NOMO-1 treated with dmso at 0.1 percent for 144 hours (cell line): ENCODE data around the gene AIF1.

Source experiments
- DNase-seq: peaks from one replicate; lab custom pipeline; 2025; ENCODE audit not compliant: unreplicated experiment; lab: John Stamatoyannopoulos, UW

The AIF1 gene

DNA sequence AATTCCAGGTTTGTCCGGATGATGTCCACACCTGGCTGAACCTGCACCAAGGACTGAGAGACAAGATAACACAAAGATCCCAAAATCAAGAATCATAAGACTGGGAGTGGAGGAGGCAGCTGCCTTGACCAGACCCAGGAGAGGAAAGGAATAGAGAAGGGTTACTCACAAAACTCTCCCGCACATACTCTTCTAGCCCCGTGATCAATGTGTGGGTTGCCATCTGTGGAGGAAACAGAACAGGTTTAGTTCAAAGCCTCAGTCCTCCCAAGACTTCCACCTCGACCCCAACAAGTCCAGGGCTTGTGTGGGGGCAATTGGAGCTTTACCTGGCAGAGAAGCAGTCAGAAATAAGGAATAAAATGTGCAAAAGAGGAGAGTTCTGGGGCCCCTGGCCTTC is 26.3 kb downstream of the AIF1 start:
- no peak for DNase-seq

DNA sequence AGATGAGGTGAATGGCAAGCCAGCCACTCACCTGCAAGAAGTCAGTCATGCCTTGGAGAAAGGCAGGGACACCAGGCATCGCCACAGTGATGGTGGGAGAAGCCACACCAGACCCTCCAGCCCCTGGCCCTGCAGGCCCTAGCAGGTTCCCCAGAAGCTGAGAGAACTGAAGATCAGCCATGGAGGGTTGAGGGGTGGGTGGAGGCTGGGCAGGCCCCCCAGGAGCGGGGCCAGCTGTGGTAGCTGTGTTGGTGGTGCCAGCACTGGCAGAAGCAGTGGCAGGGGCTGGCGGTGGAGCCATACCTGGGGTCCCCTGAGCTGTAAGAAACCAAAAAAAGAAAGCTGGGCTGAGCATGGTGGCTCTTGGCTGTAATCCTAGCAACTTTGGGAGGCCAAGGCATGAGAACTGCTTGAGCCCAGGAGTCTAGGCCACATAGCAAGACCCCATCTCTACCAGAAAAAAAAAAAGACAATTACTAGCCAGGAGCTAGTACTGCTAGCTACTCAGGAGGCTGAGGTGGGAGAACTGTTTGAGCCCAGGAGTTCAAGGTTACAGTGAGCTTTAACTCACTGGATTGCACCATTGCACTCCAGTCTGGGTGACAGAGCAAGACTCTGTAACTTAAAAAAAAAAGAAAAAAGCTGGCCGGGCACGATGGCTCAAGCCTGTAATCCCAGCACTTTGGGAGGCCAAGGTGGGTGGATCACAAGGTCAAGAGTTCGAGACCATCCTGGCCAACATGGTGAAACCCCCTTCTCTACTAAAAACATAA is 27.9 kb downstream of the AIF1 start:
- DNase-seq, result no peak

DNA sequence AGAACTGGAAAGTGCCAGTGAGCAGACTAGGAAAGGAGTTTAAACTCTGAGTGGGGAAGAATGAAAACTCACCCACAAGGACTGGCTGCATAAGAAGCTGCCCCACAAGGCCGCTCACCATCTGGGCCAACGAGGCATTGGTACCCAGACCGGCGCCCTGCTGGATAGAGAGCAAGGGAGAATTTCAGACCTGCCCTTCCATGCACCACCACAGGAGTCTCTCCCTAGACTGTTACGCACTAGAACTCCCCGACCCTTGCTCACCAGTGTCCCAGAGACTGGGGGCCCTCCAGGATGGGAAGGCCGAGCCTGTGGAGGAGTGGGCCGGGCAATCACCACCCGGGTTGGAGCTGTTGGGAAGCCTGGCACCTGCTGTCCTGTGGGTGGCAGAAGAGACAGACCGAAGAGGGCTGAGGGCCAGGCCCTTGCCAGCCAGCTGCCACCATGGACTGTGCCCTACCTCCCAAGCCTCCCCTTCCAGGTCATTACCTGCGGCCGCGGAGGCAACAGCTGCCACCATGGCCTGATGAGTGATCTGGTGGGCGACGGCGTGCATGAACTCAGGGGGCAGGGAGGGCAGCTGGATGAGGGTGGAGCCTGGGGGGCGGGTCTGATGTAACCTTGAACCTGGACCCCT is 28.9 kb downstream of the AIF1 start:
- DNase-seq, result no peak

DNA sequence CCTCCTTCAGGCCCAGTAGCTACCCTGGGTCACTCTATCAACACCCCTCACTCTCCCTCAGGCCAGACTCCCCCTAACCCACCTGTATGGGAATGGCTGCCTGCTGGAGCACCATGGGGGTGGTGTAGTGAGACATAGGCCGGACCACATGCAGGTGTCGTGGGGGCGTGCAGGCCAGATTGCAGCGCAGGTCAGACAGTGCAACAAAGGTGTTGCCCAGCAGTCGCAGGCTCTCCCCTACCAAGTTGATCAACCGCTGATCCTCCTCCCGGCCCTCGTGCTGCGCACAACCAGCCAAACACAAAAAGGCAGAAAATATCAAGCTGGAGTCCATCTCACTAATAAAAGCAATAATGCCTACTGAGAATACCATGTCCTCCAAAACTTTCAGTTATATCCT is 30.3 kb downstream of the AIF1 start:
- DNase-seq, result no peak

DNA sequence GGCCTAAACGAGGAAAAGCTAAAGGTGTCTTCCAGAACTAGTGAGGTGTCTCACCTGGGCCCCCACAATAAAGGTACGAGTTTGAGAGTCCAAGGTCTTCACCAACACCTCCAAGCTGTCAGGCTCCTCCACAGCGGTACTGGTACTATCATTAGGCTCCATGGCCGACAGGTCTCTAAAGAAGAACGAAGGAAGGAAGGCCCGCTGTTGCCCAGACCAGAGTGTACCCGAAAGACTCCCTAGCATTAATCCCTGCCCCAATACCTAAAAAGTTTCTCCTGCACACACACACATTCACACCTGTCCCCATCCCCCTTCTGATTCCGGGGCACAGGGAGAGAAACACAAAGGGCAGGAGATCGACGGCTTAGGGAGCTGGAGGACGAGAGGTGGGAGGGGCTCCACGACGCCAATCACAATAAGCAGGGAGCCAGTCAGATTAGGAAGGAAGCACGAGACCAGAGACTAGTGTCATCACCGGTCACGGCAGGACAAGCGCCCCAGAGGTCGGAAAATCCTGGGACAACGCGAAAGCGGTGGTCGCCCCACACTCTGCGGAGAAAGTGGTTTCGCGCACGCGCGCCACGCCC is 36.7 kb downstream of the AIF1 start:
- DNase-seq, result peak; percentile 58

DNA sequence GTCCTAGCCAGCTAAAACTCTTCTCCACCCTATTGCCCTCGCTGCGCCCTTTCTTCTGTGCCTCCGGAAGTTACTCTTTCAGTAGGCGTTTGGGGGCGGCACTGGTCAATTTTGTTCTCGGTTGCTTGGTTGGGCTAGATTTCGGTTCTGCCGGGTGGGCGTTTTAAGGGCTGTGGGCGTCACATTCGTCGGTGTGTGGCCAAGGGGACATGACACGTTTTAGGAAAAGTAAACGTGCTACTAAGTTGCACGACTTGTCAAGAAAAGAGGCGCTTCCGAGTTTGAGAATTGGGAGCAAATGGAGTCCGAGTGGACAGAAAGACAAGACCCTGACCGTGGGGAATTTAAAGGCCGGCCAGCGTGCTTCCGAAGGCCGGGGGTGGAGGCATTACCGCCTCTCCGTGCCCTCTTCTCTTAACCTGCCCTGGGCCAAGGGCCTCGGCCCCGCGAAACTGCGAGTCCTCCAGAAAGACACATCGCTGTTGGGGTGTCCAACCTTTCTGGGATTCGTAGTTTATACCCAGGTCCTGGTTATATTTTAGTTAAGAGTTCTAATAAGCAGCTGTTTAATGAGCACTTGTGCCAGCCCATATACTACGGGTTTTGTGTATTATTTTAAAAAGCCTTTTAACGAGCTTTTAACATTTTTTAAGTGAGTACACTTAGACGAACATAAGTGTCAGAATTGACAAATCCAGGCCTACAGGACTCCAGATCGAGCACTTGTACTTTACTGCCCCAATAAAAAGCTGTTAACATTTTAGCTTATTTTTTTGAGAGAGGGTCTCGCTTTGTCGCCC is 38.1 kb downstream of the AIF1 start:
- peak; percentile 94 for DNase-seq

DNA sequence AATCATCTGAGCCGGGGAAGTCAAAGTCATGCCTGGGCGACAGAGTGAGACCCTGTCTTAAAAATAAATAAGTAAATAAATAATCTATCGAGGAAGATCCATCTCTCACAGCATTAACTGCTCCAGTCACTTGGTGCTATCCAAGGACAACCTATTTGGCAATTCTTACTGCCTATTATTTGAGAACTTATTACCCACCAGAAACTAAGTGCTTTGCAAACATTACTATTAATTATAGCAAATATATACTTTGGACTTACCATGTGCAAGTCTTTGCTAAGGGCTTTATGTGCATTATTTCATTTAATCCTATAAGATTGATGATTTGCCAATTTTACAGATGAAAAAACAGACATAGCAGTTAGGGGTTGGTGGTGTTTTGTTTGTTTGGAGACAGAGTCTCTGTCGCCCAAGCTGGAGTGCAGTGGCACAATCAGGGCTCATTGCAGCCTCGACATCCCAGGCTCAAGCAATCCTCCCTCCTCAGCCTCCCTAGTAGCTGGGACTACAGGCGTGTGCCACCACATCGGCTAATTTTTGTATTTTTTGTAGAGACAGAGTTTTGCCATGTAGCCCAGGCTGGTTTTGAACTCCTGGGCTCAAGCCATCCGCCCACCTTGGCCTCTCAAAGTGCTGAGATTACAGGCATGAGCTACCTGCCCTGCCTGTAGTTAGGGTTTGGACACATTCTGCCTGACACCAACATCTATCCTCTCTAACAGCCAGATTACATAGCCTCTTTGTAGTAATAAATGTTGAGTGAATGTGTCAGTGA is 39.7 kb downstream of the AIF1 start:
- DNase-seq, result no peak

DNA sequence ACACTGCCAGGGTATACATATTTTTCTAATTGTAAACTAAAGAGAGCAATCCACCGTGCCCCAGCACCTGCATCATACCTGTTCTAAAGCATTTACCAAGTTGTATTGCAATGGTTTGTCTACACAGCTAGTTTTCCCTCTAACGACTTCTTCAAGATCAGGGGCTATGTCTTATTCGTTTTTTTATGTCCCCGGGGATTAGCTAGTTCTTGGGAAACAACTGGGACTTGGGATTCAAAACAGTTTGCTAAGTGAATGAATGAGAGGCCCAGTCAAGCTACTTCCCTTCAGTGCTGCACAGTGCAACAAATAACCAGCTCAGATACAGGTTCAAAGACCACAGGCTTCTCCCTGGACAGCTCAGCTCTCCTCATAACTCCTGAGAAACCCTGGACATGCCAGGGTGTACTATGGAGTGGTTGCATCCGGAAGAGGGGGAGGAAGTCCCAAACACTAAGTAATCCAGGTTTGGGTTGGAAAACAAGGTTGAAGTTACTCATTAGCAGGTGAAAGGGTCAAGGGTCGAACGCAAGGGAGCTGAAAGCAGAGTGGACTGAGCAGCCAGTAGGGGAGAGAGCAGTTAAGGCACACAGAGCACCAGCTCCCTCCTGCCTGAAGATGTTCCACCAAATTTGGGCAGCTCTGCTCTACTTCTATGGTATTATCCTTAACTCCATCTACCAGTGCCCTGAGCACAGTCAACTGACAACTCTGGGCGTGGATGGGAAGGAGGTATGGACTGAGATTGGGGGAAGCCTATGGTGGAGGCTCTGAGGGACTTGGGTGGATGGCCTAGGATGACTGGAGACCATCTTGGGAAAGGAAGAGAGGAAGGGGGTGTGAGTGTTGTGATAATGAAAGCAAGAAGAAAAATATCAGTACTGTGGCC is 40.6 kb downstream of the AIF1 start, which contains the start of gene APOM:
Gene APOM, plus strand, starts transcription at position 546 of the 889 bp plus-strand sequence. Its CDS starts 73 bp downstream, at position 619.
- DNase-seq, result no peak

DNA sequence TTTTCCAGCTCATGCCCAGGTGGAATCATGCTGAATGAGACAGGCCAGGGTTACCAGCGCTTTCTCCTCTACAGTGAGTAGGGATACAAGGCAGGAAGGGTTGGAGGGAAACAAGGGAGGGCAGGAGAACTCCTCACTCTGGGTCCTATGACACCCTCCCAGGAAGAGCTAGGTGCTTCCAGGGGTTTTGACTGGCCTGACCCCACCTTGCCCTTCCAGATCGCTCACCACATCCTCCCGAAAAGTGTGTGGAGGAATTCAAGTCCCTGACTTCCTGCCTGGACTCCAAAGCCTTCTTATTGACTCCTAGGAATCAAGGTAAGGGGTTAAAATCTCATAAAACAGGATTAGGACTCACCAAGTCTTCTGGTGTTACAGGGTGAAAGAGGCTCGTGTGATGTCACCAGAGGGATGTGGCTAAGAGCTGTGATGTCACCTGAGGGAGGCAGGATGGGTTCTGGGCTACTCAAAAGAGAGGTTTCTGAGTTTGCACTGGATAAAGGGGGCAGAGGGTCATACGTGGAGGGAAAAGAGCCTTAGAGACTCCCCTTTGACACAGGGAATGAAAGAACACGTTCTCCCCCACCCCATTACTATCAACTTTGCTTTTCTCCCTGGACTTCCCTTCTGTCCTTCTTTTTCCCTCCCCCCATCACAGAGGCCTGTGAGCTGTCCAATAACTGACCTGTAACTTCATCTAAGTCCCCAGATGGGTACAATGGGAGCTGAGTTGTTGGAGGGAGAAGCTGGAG is 42.5 kb downstream of the AIF1 start:
- no peak for DNase-seq

DNA sequence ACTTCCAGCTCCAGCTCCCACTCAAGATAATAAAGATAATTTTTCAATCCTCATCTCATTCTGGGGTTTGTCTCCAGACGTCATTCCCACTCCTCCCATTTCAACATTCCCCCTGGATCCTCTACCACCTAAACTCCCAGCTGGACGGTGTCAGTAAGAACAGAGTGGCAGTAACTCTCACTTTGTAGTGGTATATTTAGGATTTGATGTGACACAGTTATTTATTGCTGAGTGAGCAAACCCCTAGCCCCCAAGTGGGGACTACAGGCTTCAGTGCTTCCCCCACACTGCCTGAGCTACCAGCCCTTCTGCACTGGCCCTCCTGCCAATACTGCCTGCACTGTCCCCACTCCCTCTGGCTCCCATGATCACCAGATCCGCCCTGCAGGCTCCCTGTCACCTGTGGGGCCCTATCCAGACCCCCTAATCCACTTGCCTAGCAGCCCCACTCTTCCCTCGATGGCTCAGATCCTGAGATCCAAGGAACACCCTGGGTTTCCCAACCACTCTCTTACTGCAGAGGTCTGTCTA is 43.2 kb downstream of the AIF1 start:
- DNase-seq, result no peak

DNA sequence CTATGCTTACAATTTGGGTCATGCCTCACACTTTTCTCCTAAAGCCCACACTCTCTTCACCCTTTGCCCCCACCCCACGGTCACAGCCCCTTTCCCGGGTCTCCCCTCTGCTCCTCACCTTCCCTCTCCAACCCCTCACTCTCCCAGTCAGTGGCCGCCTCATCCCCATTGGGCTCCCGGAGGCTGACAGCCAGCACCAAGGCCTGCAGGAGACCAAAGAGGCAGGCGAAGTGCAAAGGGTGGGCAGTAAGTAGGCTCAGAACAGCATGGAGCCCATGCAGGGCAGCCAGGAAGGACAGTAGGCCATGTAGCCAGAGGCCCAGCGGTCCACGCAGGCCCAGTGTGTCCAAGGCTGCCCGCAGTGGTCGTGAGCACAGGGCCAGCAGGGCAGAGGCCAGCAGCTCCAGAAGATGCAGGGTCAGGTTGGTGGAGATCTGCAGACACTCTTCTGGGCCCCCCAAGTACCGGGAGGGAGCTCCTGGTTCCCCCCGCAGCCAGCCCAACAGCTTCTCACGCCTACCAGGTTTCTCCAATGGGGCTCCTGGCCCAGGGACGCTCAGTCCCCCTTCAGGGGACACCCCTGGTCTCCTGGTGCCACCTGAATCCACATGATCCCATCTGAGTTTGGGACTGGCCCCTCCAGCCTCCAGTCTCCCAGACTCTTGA is 44.1 kb downstream of the AIF1 start:
- no peak for DNase-seq

DNA sequence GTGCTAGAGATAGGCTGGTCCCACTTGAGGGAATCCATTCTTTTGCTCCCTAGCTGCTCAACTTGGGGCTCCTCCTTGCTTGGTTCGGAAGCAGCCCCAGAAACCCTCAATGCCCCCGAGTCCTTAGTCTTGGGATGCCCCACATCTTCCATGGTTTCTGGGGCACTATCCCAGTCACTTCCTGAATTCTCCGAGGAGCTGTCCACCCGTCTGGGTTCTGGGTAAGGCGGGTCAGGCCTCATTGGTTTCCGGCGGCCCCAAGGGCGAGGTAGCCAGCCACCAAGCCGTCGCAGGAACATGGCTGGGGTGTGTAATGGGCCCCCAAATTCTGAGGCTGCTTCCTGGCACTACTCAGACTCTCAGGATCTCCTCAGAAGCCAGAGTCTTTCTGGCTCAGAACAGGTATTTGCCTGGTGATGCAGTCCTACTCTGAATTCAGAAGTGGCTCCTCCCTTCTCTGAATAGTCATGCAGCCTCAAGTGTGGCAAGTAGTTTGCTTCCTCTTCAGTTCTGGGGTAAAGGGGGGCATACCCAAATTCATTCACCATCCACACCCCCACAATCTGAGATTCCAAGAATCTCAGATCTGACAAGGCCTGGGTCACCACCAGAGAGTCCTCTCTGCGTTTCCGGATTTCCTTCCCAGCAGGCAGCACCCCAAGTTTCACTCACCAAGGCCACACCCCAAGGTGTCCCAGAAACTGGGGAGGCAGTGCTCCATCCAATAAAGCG is 44.8 kb downstream of the AIF1 start:
- DNase-seq, result peak; percentile 32

DNA sequence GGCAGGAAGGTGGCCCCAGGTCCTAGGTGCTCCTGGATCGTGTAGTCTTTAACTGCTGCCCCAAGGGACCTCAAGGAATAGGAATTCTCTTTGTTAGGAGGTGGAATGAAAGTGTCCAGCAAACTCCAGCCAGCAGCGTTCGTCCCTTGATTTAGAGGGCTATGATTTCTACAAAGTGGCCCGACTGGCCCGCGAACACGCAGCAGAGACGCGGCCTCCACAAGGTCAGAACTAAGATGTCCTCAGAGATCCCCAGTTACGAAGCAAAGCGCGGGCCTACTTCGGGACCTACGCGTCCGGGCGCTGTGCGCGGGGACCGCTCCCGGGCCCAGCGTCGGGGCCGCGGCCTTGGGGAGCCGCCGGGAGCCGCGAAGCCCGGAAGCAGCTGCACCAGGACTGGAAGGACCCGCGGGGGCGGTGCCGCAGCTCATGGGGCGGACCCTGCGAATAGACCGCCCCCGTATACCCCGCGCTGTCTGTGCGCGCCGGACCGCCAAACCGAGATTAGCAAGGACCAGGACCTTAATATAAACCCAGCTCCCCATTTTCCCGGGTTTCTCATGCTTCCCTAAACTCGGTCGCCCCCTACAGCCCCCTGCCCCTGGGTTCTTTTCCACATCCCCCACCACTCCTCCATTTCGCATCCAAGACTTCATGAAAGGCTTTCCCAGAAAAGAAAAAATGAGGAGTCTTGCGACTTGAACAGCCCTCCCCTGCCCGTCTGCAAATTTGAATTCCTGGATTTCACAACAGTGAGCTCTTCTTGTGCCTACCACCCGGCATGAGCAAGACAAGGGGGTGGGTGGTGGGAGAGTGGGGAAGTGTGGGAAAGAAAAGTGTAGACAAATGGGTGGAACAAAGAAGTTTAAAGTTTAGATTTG is 45.6 kb downstream of the AIF1 start, which contains the start of gene C6orf47:
Gene C6orf47, minus strand, starts transcription at position 398 of the 881 bp plus-strand sequence. CDS start 831 bp downstream, outside the sequence.
- peak; percentile 75 for DNase-seq

DNA sequence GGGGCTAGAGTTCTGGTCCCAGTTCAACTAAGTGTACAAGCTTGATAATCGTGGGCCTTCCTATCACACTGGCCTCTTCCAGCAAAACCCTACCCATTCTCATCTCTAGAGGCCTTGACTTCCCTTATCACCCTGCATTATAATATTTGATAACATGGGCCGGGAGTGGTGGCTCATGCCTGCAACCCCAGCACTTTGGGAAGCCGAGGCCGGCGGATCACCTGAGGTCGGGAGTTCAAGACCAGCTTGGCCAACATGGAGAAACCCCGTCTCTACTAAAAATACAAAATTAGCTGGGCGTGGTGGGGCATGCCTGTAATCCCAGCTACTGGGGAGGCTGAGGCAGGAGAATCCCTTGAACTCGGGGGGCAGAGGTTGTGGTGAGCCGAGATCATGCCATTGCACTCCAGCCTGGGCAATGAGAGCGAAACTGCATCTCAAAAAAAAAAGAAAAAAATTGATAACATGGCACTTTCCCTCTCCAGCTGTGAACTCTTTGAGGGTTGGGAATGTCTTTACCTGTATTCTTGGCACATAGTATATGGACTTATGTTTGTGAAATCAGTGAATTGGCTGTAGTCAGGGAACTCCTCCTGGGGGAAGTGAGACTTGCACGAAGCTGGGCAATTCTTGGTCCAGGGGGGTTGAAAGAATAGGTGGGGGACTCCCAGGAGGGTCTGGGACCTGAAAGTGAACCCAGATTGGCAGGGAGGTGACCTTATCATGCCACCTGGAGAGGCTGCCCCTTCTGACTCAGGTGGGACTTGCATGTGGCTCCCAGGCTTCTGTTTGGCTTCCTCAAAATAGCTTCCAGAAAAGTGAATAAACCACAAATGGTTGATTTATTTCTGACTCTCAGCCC is 46.5 kb downstream of the AIF1 start:
- no peak for DNase-seq

DNA sequence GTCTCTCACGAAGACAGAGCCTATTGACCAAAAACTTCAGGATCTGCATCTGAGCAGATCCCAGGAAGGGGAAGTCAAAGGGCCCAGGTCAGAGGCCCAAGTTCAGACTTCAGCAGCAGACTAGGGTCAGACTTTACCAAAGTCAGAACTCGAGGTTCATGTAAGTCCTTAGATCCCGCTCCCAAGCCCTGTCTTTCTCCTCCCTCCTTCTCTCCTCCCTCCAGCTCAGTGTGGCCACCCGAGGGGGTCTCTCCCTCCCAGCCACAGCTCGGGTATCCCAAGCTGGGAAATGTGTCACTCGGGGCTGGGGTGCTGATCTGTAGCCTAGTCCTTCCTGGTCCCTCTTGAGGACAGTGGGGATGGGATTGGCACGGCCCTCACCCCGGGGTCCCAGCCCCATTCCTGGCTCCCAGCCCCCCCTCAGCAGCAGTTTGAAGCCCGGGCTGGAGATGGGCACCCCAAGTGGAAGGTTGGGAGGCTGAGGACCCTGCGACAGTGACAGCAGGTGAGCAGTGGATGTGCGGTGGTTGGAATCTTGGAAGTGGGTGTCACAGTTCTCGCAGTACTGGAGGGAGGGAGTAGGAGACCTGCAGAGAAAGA is 47.2 kb downstream of the AIF1 start:
- no peak for DNase-seq
